ENCODE data around the gene DUT. TPM values are rescaled to one million over a fixed set of nuclear protein-coding genes. Genes with fewer than 3 reads are reported as not detected.

Gene DUT
- total and polyA plus RNA-seq, 9 of the 15 experiments (the other 6 are each of a cell fraction or from before 2014, with no cell fraction given) = 13.9 to 235 (median 94.9) TPM

DNA sequence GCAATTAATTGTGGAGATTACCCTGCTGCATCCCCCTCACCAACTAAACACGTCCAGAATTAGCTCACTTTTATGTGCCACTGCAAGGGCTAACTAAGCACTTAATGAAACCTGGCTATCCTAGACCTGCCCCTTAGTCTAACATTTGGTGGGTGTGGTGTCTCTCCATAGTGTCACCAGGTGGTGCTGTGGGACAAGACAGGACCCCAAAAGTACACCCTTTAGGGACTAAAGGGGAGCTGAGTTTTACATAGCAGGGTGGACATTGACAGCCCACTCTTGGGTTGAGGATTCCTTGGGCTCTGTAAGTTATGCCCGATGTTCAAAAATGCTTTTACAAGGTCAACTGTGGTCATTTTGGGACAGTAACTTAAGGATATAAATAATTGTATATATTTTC lies 5.7 kb downstream of the DUT start (continued):
- TF ChIP-seq RBM14 (IDR thresholded peaks at IDR 0.05; ENCODE audit: borderline replicate concordance, insufficient read depth, low read depth, low read length) = no peak
- peak; percentile 48; the same call in 1 of the 2 replicates for TF ChIP-seq STAG1 (CRISPR knock-in tag; IDR thresholded peaks at IDR 0.05; ENCODE audit: borderline replicate concordance)
- no peak for TF ChIP-seq EHMT2 (IDR thresholded peaks at IDR 0.05)
- no peak for TF ChIP-seq DMBX1 (CRISPR knock-in tag; IDR thresholded peaks at IDR 0.05; ENCODE audit: borderline replicate concordance)
- TF ChIP-seq, protein P1, sequence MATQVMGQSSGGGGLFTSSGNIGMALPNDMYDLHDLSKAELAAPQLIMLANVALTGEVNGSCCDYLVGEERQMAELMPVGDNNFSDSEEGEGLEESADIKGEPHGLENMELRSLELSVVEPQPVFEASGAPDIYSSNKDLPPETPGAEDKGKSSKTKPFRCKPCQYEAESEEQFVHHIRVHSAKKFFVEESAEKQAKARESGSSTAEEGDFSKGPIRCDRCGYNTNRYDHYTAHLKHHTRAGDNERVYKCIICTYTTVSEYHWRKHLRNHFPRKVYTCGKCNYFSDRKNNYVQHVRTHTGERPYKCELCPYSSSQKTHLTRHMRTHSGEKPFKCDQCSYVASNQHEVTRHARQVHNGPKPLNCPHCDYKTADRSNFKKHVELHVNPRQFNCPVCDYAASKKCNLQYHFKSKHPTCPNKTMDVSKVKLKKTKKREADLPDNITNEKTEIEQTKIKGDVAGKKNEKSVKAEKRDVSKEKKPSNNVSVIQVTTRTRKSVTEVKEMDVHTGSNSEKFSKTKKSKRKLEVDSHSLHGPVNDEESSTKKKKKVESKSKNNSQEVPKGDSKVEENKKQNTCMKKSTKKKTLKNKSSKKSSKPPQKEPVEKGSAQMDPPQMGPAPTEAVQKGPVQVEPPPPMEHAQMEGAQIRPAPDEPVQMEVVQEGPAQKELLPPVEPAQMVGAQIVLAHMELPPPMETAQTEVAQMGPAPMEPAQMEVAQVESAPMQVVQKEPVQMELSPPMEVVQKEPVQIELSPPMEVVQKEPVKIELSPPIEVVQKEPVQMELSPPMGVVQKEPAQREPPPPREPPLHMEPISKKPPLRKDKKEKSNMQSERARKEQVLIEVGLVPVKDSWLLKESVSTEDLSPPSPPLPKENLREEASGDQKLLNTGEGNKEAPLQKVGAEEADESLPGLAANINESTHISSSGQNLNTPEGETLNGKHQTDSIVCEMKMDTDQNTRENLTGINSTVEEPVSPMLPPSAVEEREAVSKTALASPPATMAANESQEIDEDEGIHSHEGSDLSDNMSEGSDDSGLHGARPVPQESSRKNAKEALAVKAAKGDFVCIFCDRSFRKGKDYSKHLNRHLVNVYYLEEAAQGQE (IDR thresholded peaks at IDR 0.05; ENCODE audit: borderline replicate concordance) = peak; percentile 9; the same call in 1 of the 2 replicates
- TF ChIP-seq, protein P1 (CRISPR knock-in tag; IDR thresholded peaks at IDR 0.05; ENCODE audit: low read depth) = no peak
- no peak for TF ChIP-seq SLC30A9 (CRISPR knock-in tag; IDR thresholded peaks at IDR 0.05)
- TF ChIP-seq ZNF253 (CRISPR knock-in tag; conservative IDR thresholded peaks at IDR 0.05) = no peak
- TF ChIP-seq, protein P2, sequence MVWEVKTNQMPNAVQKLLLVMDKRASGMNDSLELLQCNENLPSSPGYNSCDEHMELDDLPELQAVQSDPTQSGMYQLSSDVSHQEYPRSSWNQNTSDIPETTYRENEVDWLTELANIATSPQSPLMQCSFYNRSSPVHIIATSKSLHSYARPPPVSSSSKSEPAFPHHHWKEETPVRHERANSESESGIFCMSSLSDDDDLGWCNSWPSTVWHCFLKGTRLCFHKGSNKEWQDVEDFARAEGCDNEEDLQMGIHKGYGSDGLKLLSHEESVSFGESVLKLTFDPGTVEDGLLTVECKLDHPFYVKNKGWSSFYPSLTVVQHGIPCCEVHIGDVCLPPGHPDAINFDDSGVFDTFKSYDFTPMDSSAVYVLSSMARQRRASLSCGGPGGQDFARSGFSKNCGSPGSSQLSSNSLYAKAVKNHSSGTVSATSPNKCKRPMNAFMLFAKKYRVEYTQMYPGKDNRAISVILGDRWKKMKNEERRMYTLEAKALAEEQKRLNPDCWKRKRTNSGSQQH (CRISPR knock-in tag; IDR thresholded peaks at IDR 0.05) = no peak

Data from K562 (cell line).